Thoracic aorta (tissue), 2 donors: Measurements from ENCODE around the gene MROH2A. TPM values are rescaled to one million over a fixed set of nuclear protein-coding genes. Genes with fewer than 3 reads are reported as not detected.

Experiments used
- ATAC-seq: fragments of 150-250 bp; one replicate; pipeline ENCODE4 v1.8.0; 2017; ENCODE audit warnings: low read depth; ENCODE audit not compliant: insufficient number of reproducible peaks, low FRiP score
- DNase-seq: peaks from one replicate; pipeline ENCODE4 v3.0.0-alpha.2; 2020; ENCODE audit warnings: low spot score
- H3K27ac ChIP-seq, 2 donors: fragments of 200-600 bp; sonication (generic); 1 replicate in 1 of 2; 2 replicates in 1 of 2; pipeline ENCODE4 v1.5.1; 2016; ENCODE audit warnings: mild to moderate bottlenecking in 2 of 2, moderate library complexity in 2 of 2
- H3K27me3 ChIP-seq: fragments of 200-600 bp; sonication (generic); replicated peaks from 2 replicates; pipeline ENCODE4 v1.6.0; 2016; ENCODE audit warnings: mild to moderate bottlenecking; ENCODE audit not compliant: insufficient read depth
- H3K36me3 ChIP-seq: fragments of 200-600 bp; sonication (generic); one replicate; pipeline ENCODE4 v1.5.1; 2016
- H3K4me1 ChIP-seq, 2 donors: fragments of 200-600 bp; sonication (generic); 1 replicate in 1 of 2; 2 replicates in 1 of 2; pipeline versions ENCODE4 v1.5.1 to v1.6.0; 2016; ENCODE audit warnings: low read depth in 2 of 2, mild to moderate bottlenecking in 1 of 2; ENCODE audit not compliant: control insufficient read depth in 1 of 2
- H3K4me3 ChIP-seq: fragments of 200-600 bp; sonication (generic); 2 replicates; pipeline ENCODE4 v1.5.1; 2016; ENCODE audit warnings: mild to moderate bottlenecking
- H3K9me3 ChIP-seq: fragments of 200-600 bp; sonication (generic); 2 replicates; pipeline ENCODE4 v1.5.1; 2016
- total RNA-seq, 2 donors: library from RNA; depleted of rRNA; stranded (reverse); fragments of >200 nt; gene quantifications; one replicate each; pipeline versions ENCODE4 v1.1.0 to v1.2.3, GENCODE V29; 2016
- TF ChIP-seq, protein P1 (sequence below): fragments of 200-600 bp; sonication (generic); IDR thresholded peaks from one replicate; pipeline ENCODE4 v1.5.1; 2019; ENCODE audit warnings: antibody characterized with exemption

MROH2A gene
- total RNA-seq, 2 donors from 2014 or later, result not detected

DNA sequence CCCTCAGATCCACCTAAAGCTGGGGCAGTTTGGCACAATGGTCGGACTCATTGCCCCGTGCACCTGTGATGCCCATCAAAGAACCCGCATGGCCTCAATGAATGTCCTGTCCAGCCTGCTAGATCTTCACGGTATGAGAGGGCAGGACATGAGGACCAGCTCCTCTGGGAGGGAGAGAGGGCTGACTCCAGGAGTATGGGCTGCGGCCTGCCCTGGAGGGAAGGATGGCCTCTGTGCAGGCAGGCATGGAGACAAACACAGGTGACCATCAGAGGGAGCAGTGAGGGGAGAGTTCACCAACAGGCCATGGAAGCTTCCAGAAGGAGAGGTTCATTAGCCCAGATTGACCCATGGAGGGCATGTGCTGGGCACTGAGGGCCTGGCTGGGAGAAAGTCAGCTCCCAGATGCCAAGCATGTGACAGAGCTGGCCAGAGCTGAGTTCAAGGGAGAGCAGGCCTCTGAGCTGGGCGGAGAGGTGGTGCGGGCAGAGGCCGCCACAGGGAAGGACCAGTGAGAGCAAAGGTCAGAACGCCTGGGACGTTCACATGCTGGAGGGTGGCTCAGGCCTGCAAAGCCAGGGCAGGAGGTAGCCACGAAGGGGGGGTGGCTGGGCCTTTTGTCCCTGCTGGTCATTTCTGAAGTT lies 40.0 kb downstream of the MROH2A start:
- no peak for DNase-seq
- TF ChIP-seq, protein P1, sequence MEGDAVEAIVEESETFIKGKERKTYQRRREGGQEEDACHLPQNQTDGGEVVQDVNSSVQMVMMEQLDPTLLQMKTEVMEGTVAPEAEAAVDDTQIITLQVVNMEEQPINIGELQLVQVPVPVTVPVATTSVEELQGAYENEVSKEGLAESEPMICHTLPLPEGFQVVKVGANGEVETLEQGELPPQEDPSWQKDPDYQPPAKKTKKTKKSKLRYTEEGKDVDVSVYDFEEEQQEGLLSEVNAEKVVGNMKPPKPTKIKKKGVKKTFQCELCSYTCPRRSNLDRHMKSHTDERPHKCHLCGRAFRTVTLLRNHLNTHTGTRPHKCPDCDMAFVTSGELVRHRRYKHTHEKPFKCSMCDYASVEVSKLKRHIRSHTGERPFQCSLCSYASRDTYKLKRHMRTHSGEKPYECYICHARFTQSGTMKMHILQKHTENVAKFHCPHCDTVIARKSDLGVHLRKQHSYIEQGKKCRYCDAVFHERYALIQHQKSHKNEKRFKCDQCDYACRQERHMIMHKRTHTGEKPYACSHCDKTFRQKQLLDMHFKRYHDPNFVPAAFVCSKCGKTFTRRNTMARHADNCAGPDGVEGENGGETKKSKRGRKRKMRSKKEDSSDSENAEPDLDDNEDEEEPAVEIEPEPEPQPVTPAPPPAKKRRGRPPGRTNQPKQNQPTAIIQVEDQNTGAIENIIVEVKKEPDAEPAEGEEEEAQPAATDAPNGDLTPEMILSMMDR, result no peak

DNA sequence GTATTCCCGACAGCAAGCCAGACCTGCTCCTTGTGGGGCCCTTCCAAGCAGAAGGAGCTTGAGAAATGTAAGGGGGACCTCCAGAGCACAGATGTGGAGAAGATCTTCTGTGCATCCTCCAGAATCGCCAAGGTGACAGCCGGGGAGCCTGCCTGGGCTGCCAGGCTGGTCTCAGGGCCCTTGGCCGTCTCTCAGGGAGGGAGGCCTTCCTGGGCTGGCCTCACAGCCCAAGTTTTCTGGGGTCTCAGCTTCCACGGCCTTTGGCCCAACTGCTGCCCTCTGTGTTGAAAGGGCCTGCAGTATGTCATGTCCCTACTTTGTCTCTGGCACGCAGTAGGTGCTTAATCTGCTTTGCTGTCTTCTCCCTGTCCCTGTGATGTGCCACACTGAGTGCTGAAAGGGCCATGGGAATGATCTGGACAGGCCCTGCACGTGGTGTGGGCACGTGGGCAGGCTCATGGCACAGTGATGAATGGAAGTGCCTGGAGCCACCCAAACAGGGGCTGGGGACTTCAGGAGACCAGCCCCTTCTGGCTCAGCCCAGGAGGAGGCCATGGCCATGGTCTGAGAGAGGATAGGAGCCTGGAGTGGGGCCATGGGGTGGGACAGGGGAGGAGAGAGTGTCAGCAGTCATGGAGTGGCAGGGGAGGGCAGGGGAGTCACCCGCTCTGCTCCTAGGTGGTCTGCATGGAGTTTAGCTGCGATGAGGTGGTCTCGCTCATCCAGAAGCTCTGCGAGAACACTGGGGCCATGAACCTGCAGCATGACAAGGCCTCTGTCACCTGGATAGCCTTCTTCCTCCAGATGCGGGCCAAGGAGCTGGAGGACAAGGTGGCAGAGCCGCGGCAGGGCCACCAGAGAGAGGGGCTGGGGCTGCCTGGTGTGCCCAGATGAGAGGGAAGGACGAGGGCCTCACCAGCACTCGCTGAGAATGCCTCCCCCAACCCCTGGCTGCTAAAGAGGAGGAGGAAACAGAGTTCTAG lies 40.8 kb downstream of the MROH2A start:
- H3K36me3 ChIP-seq, result no peaks in the 10 kb centered on the region
- H3K4me3 ChIP-seq, result no peak overlapping the region
- H3K27me3 ChIP-seq, result no peaks in the 10 kb centered on the region
- H3K4me1 ChIP-seq, result no peaks in the 10 kb centered on the region
- no peak overlapping the region for H3K27ac ChIP-seq
- no peak for DNase-seq
- no peaks in the 10 kb centered on the region for H3K9me3 ChIP-seq
- no peak for ATAC-seq
- TF ChIP-seq, protein P1, result no peak

More for the DNA sequence above, 40.0 kb downstream of the MROH2A start:
- no peaks in the 10 kb centered on the region for H3K4me1 ChIP-seq
- no peak overlapping the region for H3K4me3 ChIP-seq
- ATAC-seq, result no peak
- H3K27ac ChIP-seq, result no peak overlapping the region
- H3K9me3 ChIP-seq, result no peaks in the 10 kb centered on the region
- no peaks in the 10 kb centered on the region for H3K36me3 ChIP-seq
- H3K27me3 ChIP-seq, result no peaks in the 10 kb centered on the region

DNA sequence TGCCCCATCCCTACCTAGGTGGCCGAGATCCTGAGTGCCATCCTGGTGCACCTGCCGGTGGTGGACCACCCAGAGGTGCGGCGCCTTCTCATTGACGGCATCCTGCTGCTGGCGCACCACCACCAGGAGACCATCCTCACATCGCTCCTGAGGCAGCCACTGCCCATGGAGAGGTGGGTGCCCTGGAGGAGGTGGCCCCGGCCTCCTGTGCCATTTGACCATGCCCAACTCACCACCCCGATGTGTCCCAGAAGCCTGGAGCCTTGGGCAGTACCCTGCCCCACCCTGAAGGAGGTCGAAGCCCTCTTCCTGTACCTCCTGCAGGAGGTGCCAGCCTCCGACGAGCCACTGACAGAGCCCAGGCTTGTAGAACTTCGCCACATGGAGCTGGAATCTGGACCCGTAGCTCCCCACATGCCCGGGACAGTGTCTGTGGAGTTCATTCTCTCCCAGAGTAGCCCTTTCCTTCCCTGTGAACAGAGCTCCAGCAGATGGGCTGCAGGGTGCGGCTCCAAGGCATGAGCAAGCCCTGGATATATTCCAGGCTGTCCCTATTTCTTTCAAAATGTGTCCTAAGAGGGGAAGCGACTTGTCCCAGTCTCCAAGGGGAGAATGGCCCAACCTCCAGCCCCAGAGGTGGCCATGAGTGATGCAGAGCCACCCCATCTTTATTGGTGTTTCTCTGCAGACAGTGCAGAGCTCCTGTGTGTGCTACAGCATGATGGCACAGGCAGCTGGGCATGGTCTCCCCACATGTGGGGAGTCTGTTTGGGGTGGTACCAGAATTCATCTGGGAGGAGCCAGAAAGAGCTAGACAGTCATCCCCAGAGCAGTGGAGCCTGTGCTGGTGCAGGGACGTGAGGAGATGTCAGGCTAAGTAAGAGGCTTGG lies 42.0 kb downstream of the MROH2A start:
- Histone ChIP-seq H3K36me3 (no peaks in the 10 kb centered on the region), H3K4me3 (no peak overlapping the region), H3K4me1 (no peaks in the 10 kb centered on the region), H3K27ac (no peak overlapping the region), H3K9me3 (no peaks in the 10 kb centered on the region), H3K27me3 (no peaks in the 10 kb centered on the region)
- DNase-seq, result no peak
- TF ChIP-seq, protein P1, result no peak
- ATAC-seq, result no peak

DNA sequence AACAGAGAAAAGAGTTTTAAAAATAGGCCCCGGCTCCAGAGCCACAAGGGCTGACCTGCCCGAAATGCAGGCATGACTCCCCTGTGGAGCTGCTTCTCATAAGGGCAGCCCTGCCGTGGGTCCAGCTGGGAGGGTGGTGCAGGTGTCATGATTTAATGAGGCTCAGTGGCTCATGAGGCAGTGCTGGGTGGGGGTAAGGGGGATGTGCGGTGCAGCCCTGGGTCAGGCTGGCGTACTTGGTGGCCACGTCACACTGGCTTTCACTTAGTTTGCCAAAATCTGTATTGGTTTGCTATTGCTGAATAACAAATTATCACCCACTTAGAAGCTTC lies 42.6 kb downstream of the MROH2A start:
- TF ChIP-seq, protein P1, result no peak
- no peak for ATAC-seq
- Histone ChIP-seq H3K27ac (no peak overlapping the region), H3K4me1 (no peaks in the 10 kb centered on the region), H3K27me3 (no peaks in the 10 kb centered on the region), H3K9me3 (no peaks in the 10 kb centered on the region), H3K36me3 (no peaks in the 10 kb centered on the region), H3K4me3 (no peak overlapping the region)
- no peak for DNase-seq
